ENCODE results near the gene TLR7. TPM values are rescaled to one million over a fixed set of nuclear protein-coding genes. Genes with fewer than 3 reads are reported as not detected.

Gene TLR7
- total RNA-seq = under 1 TPM; 0.07 to 0.13 TPM

DNA sequence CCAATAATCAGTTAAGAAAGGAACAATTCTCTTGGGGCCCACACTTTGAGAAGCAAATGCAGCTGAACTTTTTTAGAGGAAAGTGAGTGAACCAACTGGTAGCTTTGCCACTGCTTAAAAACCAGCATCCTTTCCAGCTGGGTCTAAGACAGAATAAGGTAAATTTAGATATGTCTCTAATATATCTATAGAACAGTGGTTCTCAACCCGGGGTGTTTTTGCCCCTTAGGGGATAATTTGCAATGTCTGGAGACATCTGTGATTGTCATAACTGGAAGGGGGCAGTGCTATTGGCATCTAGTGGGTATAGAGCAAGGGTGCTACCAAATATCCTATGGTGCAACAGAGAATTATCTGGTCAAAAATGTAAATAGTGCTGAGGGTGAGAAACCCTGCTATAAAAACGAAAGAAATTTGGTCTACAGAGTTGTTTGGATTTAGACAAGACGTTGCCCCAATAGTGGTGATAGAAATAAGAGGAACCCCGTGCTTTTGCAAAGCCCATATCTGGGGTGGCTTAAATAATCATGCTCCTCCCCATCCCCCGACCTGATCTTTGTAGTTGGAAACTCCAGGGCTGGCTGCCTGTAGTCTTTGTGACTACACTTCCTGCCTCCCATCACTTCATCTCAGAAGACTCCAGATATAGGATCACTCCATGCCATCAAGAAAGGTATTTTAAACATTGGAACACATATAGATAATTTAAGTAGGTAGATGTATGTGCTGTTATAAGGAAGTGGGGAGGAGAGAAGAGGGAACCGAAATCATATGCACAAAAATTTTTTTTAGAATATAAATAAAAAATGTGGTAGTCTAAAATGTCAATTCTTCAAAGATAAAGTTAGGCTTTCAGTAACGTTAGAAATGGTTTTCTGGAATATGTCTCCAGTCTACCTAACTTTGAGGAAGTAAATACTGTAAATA, at the start of gene TLR7:
Gene TLR7 (plus strand): TSS at position 622 of the 927 bp plus-strand sequence. CDS start 507 bp downstream, outside the sequence.
- no peaks in the 10 kb centered on the region for H3K27me3 Mint-ChIP-seq
- H3K36me3 Mint-ChIP-seq (ENCODE audit: low read depth) = no peaks in the 10 kb centered on the region
- H3K27ac Mint-ChIP-seq = no peak within 1 kb of the TSS
- no peak for ATAC-seq
- TF ChIP-seq, protein P1, sequence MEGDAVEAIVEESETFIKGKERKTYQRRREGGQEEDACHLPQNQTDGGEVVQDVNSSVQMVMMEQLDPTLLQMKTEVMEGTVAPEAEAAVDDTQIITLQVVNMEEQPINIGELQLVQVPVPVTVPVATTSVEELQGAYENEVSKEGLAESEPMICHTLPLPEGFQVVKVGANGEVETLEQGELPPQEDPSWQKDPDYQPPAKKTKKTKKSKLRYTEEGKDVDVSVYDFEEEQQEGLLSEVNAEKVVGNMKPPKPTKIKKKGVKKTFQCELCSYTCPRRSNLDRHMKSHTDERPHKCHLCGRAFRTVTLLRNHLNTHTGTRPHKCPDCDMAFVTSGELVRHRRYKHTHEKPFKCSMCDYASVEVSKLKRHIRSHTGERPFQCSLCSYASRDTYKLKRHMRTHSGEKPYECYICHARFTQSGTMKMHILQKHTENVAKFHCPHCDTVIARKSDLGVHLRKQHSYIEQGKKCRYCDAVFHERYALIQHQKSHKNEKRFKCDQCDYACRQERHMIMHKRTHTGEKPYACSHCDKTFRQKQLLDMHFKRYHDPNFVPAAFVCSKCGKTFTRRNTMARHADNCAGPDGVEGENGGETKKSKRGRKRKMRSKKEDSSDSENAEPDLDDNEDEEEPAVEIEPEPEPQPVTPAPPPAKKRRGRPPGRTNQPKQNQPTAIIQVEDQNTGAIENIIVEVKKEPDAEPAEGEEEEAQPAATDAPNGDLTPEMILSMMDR (IDR thresholded peaks at IDR 0.05) = no peak
- intact Hi-C loops (cut with micrococcal nuclease) = no loop called here
- DNase-seq = no peak
- H3K4me1 Mint-ChIP-seq (ENCODE audit: low read depth) = peaks cover 8% of the 10 kb centered on the region
- no peaks in the 10 kb centered on the region for H3K9me3 Mint-ChIP-seq
- POLR2A ChIA-PET = no interaction called here
- CTCF ChIA-PET = no interaction called here
- H3K4me3 Mint-ChIP-seq = no peak within 1 kb of the TSS

GRCh38 chrX:12817528-12817927, 49.3 kb upstream of the TLR7 start:
- no peak for DNase-seq
- Mint-ChIP-seq H3K4me3 (no peak overlapping the region), H3K27ac (no peak overlapping the region), H3K4me1 (ENCODE audit: low read depth) (peaks cover 2% of the 10 kb centered on the region), H3K27me3 (no peaks in the 10 kb centered on the region), H3K36me3 (ENCODE audit: low read depth) (peaks cover 26% of the 10 kb centered on the region), H3K9me3 (no peaks in the 10 kb centered on the region)
- ATAC-seq = no peak
- intact Hi-C loops (cut with micrococcal nuclease) = no loop called here
- CTCF ChIA-PET = no interaction called here
- POLR2A ChIA-PET = no interaction called here
- TF ChIP-seq, protein P1 (IDR thresholded peaks at IDR 0.05) = no peak

- ChIA-PET CTCF (interaction anchor here (0.9 kb wide), 1 partner anchor 47 kb away, joined by 4 read pairs; no protein-coding TSS in a partner anchor), POLR2A (no interaction called here)
- no peak for DNase-seq
- H3K4me3 Mint-ChIP-seq = no peak overlapping the region
- peaks cover 30% of the 10 kb centered on the region for H3K36me3 Mint-ChIP-seq (ENCODE audit: low read depth)
- no peaks in the 10 kb centered on the region for H3K9me3 Mint-ChIP-seq
- TF ChIP-seq, protein P1 (IDR thresholded peaks at IDR 0.05) = no peak
- H3K27me3 Mint-ChIP-seq = no peaks in the 10 kb centered on the region
- peaks cover under 1% of the 10 kb centered on the region for H3K4me1 Mint-ChIP-seq (ENCODE audit: low read depth)
- intact Hi-C loops (cut with micrococcal nuclease) = no loop called here
- H3K27ac Mint-ChIP-seq = peak overlapping the region; percentile 13
- no peak for ATAC-seq
Measured at GRCh38 chrX:12819222-12819621, 47.6 kb upstream of the TLR7 start.

DNA sequence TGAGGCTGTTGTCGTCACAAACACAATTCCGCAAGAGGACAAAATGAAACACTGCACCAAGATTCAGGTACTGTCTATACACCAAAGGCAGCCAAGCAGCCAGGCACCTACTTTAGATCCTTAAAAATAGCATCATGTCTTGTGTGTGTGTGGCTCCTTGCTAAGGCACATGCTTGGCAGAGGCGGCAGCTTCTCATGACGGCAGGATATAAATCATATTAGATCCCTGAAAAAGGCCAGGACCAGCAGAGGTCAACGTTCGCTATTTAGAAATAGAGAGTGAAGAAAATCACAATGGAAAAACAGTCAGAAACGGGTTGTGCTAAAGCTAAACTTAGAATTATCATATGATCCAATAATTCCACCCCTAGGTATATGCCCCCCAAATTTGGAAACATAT, 46.1 kb upstream of the TLR7 start:
- Mint-ChIP-seq H3K9me3 (no peaks in the 10 kb centered on the region), H3K27me3 (no peaks in the 10 kb centered on the region), H3K4me3 (no peak overlapping the region), H3K4me1 (ENCODE audit: low read depth) (no peaks in the 10 kb centered on the region), H3K27ac (no peak overlapping the region), H3K36me3 (ENCODE audit: low read depth) (peaks cover 37% of the 10 kb centered on the region)
- intact Hi-C loops (cut with micrococcal nuclease) = no loop called here
- no peak for ATAC-seq
- CTCF ChIA-PET = no interaction called here
- POLR2A ChIA-PET = no interaction called here
- TF ChIP-seq, protein P1 (IDR thresholded peaks at IDR 0.05) = no peak
- DNase-seq = no peak

DNA sequence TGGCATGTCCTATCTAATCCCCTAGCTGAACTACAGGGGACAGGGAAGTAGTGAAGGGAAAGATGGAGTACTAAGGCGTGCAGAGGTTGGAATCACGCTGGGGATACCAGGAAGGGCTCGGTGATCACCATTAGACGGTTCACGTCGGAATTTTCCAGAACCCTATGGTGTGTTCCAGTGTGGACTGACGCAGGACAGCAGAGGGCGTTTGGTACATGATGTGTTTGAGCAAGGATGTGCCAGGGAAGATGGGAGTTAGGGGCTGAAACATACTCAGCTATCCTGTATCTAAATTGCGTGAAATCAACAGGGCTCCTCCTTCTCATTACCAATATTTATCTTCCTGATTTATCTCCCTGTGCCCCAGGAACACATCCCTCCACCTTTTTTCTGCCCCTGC, 41.9 kb upstream of the TLR7 start:
- ATAC-seq (no peak), DNase-seq (no peak)
- H3K4me1 Mint-ChIP-seq (ENCODE audit: low read depth) = no peaks in the 10 kb centered on the region
- H3K36me3 Mint-ChIP-seq (ENCODE audit: low read depth) = peaks cover 26% of the 10 kb centered on the region
- no peak overlapping the region for H3K27ac Mint-ChIP-seq
- POLR2A ChIA-PET = no interaction called here
- no peaks in the 10 kb centered on the region for H3K27me3 Mint-ChIP-seq
- no peak overlapping the region for H3K4me3 Mint-ChIP-seq
- H3K9me3 Mint-ChIP-seq = no peaks in the 10 kb centered on the region
- intact Hi-C loops (cut with micrococcal nuclease) = no loop called here
- CTCF ChIA-PET = interaction anchor here (1.0 kb wide), 2 partner anchors 11 to 85 kb away, joined by 3 read pairs; no protein-coding TSS in a partner anchor
- TF ChIP-seq, protein P1 (IDR thresholded peaks at IDR 0.05) = no peak

Data from activated CD8-positive, alpha-beta T cell treated with anti-CD3 and anti-CD28 coated beads for 36 hours (primary cell).